Endodermal cell (in vitro differentiated cells): ENCODE data around the gene DIPK1A. TPM values are rescaled to one million over a fixed set of nuclear protein-coding genes. Genes with fewer than 3 reads are reported as not detected.
"Not testable (repeated sequence)": the region's sequence is repeated elsewhere in the genome, so short reads cannot be mapped to it uniquely, and the experiment has no call there.

ENCODE experiments used
- DNase-seq: peaks from one replicate; pipeline ENCODE4 v3.0.0-alpha.2; 2017
- H3K27ac ChIP-seq: 2 replicates; pipeline ENCODE4 v1.5.1; 2013; ENCODE audit warnings: mild to moderate bottlenecking, low read depth, low read length, moderate library complexity
- H3K27me3 ChIP-seq: 2 replicates; pipeline ENCODE4 v1.6.1; 2013; ENCODE audit warnings: mild to moderate bottlenecking, low read length, moderate library complexity; ENCODE audit not compliant: insufficient read depth, control insufficient read depth, poor library complexity, severe bottlenecking
- H3K36me3 ChIP-seq: 2 replicates; pipeline ENCODE4 v1.7.0; 2013; ENCODE audit warnings: mild to moderate bottlenecking, low read length, moderate library complexity; ENCODE audit not compliant: control insufficient read depth, insufficient read depth
- H3K4me1 ChIP-seq: one replicate; pipeline ENCODE4 v1.7.0; 2013; ENCODE audit warnings: low read length; ENCODE audit not compliant: control insufficient read depth, insufficient read depth
- H3K4me3 ChIP-seq: 2 replicates; pipeline ENCODE4 v1.5.1; 2013; ENCODE audit warnings: mild to moderate bottlenecking, low read length, moderate library complexity
- H3K9ac ChIP-seq: 2 replicates; pipeline ENCODE4 v1.6.1; 2013; ENCODE audit warnings: mild to moderate bottlenecking, low read length, moderate library complexity; ENCODE audit not compliant: poor library complexity, severe bottlenecking; ENCODE audit errors: extremely low read depth
- H3K9me3 ChIP-seq: 2 replicates; pipeline ENCODE4 v1.6.1; 2013; ENCODE audit warnings: mild to moderate bottlenecking, low read length, moderate library complexity; ENCODE audit not compliant: control insufficient read depth
- H3K27ac Mint-ChIP-seq: 2 replicates; pipeline ENCODE4 v1.8.0; 2020; ENCODE audit warnings: mixed read lengths
- H3K27me3 Mint-ChIP-seq: 2 replicates; pipeline ENCODE4 v1.8.0; 2021; ENCODE audit warnings: mild to moderate bottlenecking, mixed read lengths; ENCODE audit not compliant: insufficient read depth
- H3K36me3 Mint-ChIP-seq: 2 replicates; pipeline ENCODE4 v1.8.0; 2020; ENCODE audit warnings: low read depth, mixed read lengths
- H3K4me1 Mint-ChIP-seq: 2 replicates; pipeline ENCODE4 v1.8.0; 2020; ENCODE audit warnings: mixed read lengths
- H3K4me3 Mint-ChIP-seq: 2 replicates; pipeline ENCODE4 v1.8.0; 2020; ENCODE audit warnings: mild to moderate bottlenecking, moderate library complexity, mixed read lengths
- H3K9me3 Mint-ChIP-seq: 2 replicates; pipeline ENCODE4 v1.8.0; 2020; ENCODE audit warnings: mild to moderate bottlenecking, mixed read lengths
- WGBS, 2 experiments: methylation state at CpG; one replicate each; pipeline versions ENCODE4 v1.1.5 to v1.1.7; 2013; ENCODE audit warnings: missing lambda C conversion rate in 2 of 2, mixed read lengths in 1 of 2; ENCODE audit not compliant: insufficient coverage in 1 of 2, insufficient read length in 1 of 2; 5-methylcytosine and 5-hydroxymethylcytosine counted together
- total RNA-seq, 2 donors: library from RNA; stranded (reverse); fragmentation: NEBNext Ultra II Directional in 1 of 2; extraction: Animal tissue kit (Norgen Biotek cat#: 25700) in 1 of 2; gene quantifications; 2 replicates in 1 of 2; 3 replicates in 1 of 2; pipeline ENCODE4 v1.2.1, GENCODE V29; 2021
- TF ChIP-seq, protein P1 (sequence below): fragments of 200-600 bp; sonication (generic); conservative IDR thresholded peaks from 2 replicates; pipeline ENCODE4 v1.5.0; 2021; ENCODE audit warnings: antibody characterized with exemption, mild to moderate bottlenecking

DIPK1A gene
- total RNA-seq, 2 donors from 2014 or later, result 4.0 to 6.6 TPM

- no peaks in the 10 kb centered on the region for H3K27me3 Mint-ChIP-seq
- H3K4me1 ChIP-seq, result no peaks in the 10 kb centered on the region
- no peak overlapping the region for H3K9ac ChIP-seq
- TF ChIP-seq, protein P1, sequence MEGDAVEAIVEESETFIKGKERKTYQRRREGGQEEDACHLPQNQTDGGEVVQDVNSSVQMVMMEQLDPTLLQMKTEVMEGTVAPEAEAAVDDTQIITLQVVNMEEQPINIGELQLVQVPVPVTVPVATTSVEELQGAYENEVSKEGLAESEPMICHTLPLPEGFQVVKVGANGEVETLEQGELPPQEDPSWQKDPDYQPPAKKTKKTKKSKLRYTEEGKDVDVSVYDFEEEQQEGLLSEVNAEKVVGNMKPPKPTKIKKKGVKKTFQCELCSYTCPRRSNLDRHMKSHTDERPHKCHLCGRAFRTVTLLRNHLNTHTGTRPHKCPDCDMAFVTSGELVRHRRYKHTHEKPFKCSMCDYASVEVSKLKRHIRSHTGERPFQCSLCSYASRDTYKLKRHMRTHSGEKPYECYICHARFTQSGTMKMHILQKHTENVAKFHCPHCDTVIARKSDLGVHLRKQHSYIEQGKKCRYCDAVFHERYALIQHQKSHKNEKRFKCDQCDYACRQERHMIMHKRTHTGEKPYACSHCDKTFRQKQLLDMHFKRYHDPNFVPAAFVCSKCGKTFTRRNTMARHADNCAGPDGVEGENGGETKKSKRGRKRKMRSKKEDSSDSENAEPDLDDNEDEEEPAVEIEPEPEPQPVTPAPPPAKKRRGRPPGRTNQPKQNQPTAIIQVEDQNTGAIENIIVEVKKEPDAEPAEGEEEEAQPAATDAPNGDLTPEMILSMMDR, result no peak
- H3K4me1 Mint-ChIP-seq, result no peaks in the 10 kb centered on the region
- H3K9me3 ChIP-seq, result peaks cover 27% of the 10 kb centered on the region
- H3K36me3 ChIP-seq, result no peaks in the 10 kb centered on the region
- no peak overlapping the region for H3K4me3 ChIP-seq
- H3K27me3 ChIP-seq, result no peaks in the 10 kb centered on the region
- H3K27ac ChIP-seq, result no peak overlapping the region
- no peak overlapping the region for H3K27ac Mint-ChIP-seq
- H3K4me3 Mint-ChIP-seq, result no peak overlapping the region
- WGBS, 2 experiments, result 93 to 100% methylated on average over 1 of the region's 1 CpG
- DNase-seq, result no peak
- H3K9me3 Mint-ChIP-seq, result peaks cover 3% of the 10 kb centered on the region
- H3K36me3 Mint-ChIP-seq, result no peaks in the 10 kb centered on the region
Measured at GRCh38 chr1:92901126-92901525, 60.1 kb downstream of the DIPK1A start.

GRCh38 chr1:92900539-92900938 is 60.7 kb downstream of the DIPK1A start:
- H3K36me3 ChIP-seq, result no peaks in the 10 kb centered on the region
- no peaks in the 10 kb centered on the region for H3K4me1 ChIP-seq
- Mint-ChIP-seq H3K9me3 (peaks cover 3% of the 10 kb centered on the region), H3K36me3 (no peaks in the 10 kb centered on the region), H3K27me3 (no peaks in the 10 kb centered on the region), H3K4me3 (no peak overlapping the region), H3K4me1 (no peaks in the 10 kb centered on the region), H3K27ac (no peak overlapping the region)
- DNase-seq, result no peak
- H3K27me3 ChIP-seq, result no peaks in the 10 kb centered on the region
- H3K27ac ChIP-seq, result no peak overlapping the region
- H3K9me3 ChIP-seq, result peaks cover 21% of the 10 kb centered on the region
- TF ChIP-seq, protein P1, result no peak
- H3K9ac ChIP-seq, result no peak overlapping the region
- H3K4me3 ChIP-seq, result no peak overlapping the region

- no peak for DNase-seq
- H3K27ac Mint-ChIP-seq, result no peak overlapping the region
- Histone ChIP-seq H3K9me3 (peaks cover 20% of the 10 kb centered on the region), H3K36me3 (no peaks in the 10 kb centered on the region), H3K9ac (no peak overlapping the region), H3K4me3 (no peak overlapping the region), H3K27me3 (no peaks in the 10 kb centered on the region), H3K4me1 (no peaks in the 10 kb centered on the region), H3K27ac (no peak overlapping the region)
- H3K36me3 Mint-ChIP-seq, result no peaks in the 10 kb centered on the region
- no peaks in the 10 kb centered on the region for H3K27me3 Mint-ChIP-seq
- TF ChIP-seq, protein P1, result no peak
- H3K4me1 Mint-ChIP-seq, result no peaks in the 10 kb centered on the region
- H3K9me3 Mint-ChIP-seq, result peaks cover 3% of the 10 kb centered on the region
- no peak overlapping the region for H3K4me3 Mint-ChIP-seq
Measured at GRCh38 chr1:92899780-92900179, 61.5 kb downstream of the DIPK1A start.

DNA sequence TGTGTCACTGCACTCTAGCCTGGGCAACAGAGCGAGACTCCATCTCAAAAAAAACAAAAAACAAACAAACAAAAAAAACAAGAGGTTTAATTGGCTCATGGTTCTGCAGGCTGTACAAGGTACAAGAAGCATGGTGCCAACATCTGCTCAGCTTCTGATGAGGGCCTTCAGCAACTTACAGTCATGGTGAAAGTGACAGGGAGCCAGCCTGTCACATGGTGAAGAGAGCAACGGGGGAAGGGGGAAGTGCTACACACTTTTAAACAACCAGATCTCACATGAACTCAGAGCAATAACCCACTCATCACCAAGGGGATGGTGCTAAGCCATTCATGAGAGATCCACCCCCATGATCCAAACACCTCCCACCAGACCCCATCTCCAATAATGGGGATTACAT is 63.2 kb downstream of the DIPK1A start:
- not testable (repeated sequence) for H3K4me1 ChIP-seq, H3K36me3 Mint-ChIP-seq, H3K4me3 ChIP-seq, H3K27me3 ChIP-seq, H3K36me3 ChIP-seq, H3K9ac ChIP-seq, H3K9me3 Mint-ChIP-seq, H3K4me1 Mint-ChIP-seq, H3K4me3 Mint-ChIP-seq, H3K27ac Mint-ChIP-seq, H3K27me3 Mint-ChIP-seq, DNase-seq, H3K27ac ChIP-seq
- WGBS, 2 experiments, result 100% methylated on average over 2 of the region's 2 CpGs; no CpG with 5 or more reads in 1 of the 2 experiments
- H3K9me3 ChIP-seq, result peaks cover 20% of the 10 kb centered on the region
